Smooth muscle cell (in vitro differentiated cells): ENCODE data around the gene SLC17A9. TPM values are rescaled to one million over a fixed set of nuclear protein-coding genes. Genes with fewer than 3 reads are reported as not detected.

Experiments used
- DNase-seq: peaks from one replicate; lab custom pipeline; 2025; ENCODE audit not compliant: unreplicated experiment; lab: John Stamatoyannopoulos, UW
- H2AFZ ChIP-seq: fragments of 200-600 bp; sonication (generic); 2 replicates; pipeline ENCODE4 v1.6.0; 2016; ENCODE audit warnings: antibody characterized with exemption, low read depth, mild to moderate bottlenecking
- H3F3A ChIP-seq: fragments of 200-600 bp; sonication (generic); 2 replicates; pipeline ENCODE4 v1.6.0; 2017; ENCODE audit warnings: antibody characterized with exemption, low read depth
- H3K27ac ChIP-seq: fragments of 200-600 bp; sonication (generic); 2 replicates; pipeline ENCODE4 v1.5.1; 2016; ENCODE audit warnings: low read depth, mild to moderate bottlenecking
- H3K27me3 ChIP-seq: fragments of 200-600 bp; sonication (generic); 2 replicates; pipeline ENCODE4 v1.6.1; 2016; ENCODE audit warnings: low read depth, mild to moderate bottlenecking
- H3K36me3 ChIP-seq: fragments of 200-600 bp; sonication (generic); 2 replicates; pipeline ENCODE4 v1.5.1; 2016; ENCODE audit warnings: low read depth
- H3K4me1 ChIP-seq: fragments of 200-600 bp; sonication (generic); 2 replicates; pipeline ENCODE4 v1.5.1; 2016; ENCODE audit warnings: low read depth
- H3K4me2 ChIP-seq: fragments of 200-600 bp; sonication (generic); 2 replicates; pipeline ENCODE4 v1.6.0; 2016; ENCODE audit warnings: mild to moderate bottlenecking
- H3K4me3 ChIP-seq: fragments of 200-600 bp; sonication (generic); 2 replicates; pipeline ENCODE4 v1.5.1; 2016; ENCODE audit warnings: mild to moderate bottlenecking
- H3K79me2 ChIP-seq: fragments of 200-600 bp; sonication (generic); 2 replicates; pipeline ENCODE4 v1.6.0; 2016; ENCODE audit warnings: low read depth, mild to moderate bottlenecking
- H3K9ac ChIP-seq: fragments of 200-600 bp; sonication (generic); 2 replicates; pipeline ENCODE4 v1.6.0; 2016; ENCODE audit warnings: low read depth
- H3K9me3 ChIP-seq: fragments of 200-600 bp; sonication (generic); replicated peaks from 2 replicates; pipeline ENCODE4 v1.5.1; 2016; ENCODE audit warnings: low read depth
- H4K20me1 ChIP-seq: fragments of 200-600 bp; sonication (generic); 2 replicates; pipeline ENCODE4 v1.6.0; 2016; ENCODE audit warnings: low read depth
- WGBS: methylation state at CpG from one replicate; pipeline ENCODE4 v1.1.7; 2016; ENCODE audit warnings: low lambda C conversion rate; 5-methylcytosine and 5-hydroxymethylcytosine counted together
- polyA plus RNA-seq: library from polyadenylated mRNA; unstranded; fragments of >200 nt; fragmentation: Nextera tagmentation; extraction: Ambion mirVana; gene quantifications from 2 replicates; pipeline ENCODE4 v1.2.1, GENCODE V29; 2016
- total RNA-seq: library from RNA; depleted of rRNA; stranded (reverse); fragments of >200 nt; gene quantifications from 2 replicates; pipeline ENCODE4 v1.2.3, GENCODE V29; 2014
- TF ChIP-seq, protein P1 (sequence below): fragments of 200-600 bp; sonication (generic); IDR thresholded peaks from 2 replicates; pipeline ENCODE4 v1.5.1; 2017; ENCODE audit warnings: borderline replicate concordance, mild to moderate bottlenecking, antibody characterized with exemption; ENCODE audit not compliant: insufficient read depth, poor library complexity, severe bottlenecking

Gene SLC17A9
- total and polyA plus RNA-seq, 2 experiments from 2014 or later, result 32.5 to 96.7 TPM

DNA sequence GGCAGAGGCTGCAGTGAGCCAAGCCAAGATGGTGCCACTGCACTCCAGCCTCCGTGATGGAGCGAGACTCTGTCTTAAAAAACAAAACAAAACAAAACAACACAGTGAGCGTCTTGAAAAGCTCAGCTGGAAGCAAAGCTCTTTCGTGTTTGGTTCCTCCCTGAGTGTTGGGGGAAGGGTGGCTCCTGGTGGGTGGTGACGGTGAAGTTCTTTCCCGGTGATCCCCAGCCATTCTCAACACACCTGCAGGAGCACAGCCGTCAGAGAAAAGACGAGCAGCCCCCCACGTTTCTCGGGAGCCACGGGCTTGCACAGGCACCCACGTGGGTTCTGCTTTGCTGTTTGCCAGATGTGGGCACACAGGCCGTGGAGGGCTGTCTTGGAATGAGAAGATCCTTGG is 51.0 kb downstream of the SLC17A9 start:
- Histone ChIP-seq H3K4me2 (no peak overlapping the region), H3K4me1 (no peaks in the 10 kb centered on the region), H3F3A (no peaks in the 10 kb centered on the region), H3K27me3 (peaks cover 94% of the 10 kb centered on the region), H3K9ac (no peak overlapping the region), H3K4me3 (no peak overlapping the region), H2AFZ (no peak overlapping the region), H3K9me3 (no peaks in the 10 kb centered on the region), H3K79me2 (no peaks in the 10 kb centered on the region), H3K27ac (no peak overlapping the region), H3K36me3 (no peaks in the 10 kb centered on the region), H4K20me1 (no peaks in the 10 kb centered on the region)
- TF ChIP-seq, protein P1, sequence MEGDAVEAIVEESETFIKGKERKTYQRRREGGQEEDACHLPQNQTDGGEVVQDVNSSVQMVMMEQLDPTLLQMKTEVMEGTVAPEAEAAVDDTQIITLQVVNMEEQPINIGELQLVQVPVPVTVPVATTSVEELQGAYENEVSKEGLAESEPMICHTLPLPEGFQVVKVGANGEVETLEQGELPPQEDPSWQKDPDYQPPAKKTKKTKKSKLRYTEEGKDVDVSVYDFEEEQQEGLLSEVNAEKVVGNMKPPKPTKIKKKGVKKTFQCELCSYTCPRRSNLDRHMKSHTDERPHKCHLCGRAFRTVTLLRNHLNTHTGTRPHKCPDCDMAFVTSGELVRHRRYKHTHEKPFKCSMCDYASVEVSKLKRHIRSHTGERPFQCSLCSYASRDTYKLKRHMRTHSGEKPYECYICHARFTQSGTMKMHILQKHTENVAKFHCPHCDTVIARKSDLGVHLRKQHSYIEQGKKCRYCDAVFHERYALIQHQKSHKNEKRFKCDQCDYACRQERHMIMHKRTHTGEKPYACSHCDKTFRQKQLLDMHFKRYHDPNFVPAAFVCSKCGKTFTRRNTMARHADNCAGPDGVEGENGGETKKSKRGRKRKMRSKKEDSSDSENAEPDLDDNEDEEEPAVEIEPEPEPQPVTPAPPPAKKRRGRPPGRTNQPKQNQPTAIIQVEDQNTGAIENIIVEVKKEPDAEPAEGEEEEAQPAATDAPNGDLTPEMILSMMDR, result no peak
- WGBS, result 15% methylated on average over 13 of the region's 13 CpGs
- no peak for DNase-seq

DNA sequence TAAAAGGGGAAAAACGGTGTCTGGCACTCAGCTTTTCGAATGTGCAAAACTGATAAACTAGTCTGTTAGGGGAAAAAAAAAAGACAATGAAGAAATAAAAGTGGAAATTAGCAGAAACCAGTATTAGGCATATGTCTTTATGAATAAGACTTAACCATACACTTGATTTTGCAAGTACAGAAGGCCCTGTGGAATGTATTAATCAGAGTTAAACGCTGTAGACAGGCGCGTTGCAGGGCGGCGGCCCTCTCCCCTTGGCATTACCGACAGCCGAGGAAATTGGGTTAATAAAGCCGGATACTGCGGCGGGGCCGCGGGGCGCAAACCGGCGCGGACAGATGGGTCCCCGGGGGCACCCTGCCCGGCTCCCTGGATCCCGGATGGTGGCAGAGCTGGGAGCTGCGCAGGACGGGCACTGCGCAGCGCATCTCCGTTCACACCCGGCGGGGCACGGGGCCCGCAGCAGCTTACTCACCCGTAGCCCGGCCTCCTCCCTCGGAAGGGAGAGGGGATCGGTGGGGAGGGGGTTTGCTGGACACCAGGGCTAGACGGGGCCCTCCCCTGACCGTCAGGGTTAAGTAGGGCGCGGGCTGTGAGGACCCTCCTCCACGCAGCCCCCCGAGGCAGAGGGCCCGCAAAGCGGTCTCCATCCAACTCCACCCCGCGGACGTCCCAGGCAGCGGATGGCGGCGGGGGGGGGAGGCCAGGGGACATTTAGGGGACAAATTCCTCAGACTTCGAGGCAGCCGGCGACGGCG is 52.3 kb downstream of the SLC17A9 start:
- Histone ChIP-seq H2AFZ (no peak overlapping the region), H3K27ac (no peak overlapping the region), H3K36me3 (no peaks in the 10 kb centered on the region), H4K20me1 (no peaks in the 10 kb centered on the region), H3K4me3 (no peak overlapping the region), H3K27me3 (peaks cover 97% of the 10 kb centered on the region), H3K79me2 (no peaks in the 10 kb centered on the region), H3F3A (no peaks in the 10 kb centered on the region), H3K4me2 (peak overlapping the region; percentile 40), H3K4me1 (no peaks in the 10 kb centered on the region), H3K9me3 (no peaks in the 10 kb centered on the region), H3K9ac (no peak overlapping the region)
- WGBS, result 12% methylated on average over 42 of the region's 53 CpGs
- DNase-seq, result no peak
- TF ChIP-seq, protein P1, result no peak

DNA sequence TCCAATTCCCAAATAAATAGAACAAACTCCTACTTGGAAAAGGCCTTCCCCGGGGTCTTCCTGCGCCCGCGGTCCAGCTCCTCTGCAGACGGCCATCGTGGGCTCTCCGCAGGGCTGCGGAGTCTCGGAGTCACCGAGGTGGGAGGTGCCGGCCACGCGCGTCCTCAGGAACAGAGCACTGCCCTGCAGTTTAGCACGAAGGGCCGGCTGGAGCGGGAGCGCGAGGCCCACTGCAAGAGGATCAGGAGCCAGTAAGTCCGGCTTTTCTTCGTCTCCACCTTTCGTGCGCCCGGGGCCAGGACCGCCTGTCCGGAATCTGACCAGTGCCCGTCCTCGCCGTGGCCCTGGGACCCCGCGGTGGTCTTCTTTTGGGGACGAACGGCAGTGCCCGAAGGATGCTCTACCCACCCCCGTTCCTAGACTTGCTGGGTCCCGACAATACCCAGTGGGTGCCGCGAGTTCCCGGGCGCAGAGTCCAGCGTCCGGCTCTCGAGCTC is 52.9 kb downstream of the SLC17A9 start:
- WGBS, result 13% methylated on average over 40 of the region's 43 CpGs
- H3K4me2 ChIP-seq, result no peak overlapping the region
- DNase-seq, result no peak
- H3K4me1 ChIP-seq, result no peaks in the 10 kb centered on the region
- no peaks in the 10 kb centered on the region for H3F3A ChIP-seq
- H3K27me3 ChIP-seq, result peaks cover 97% of the 10 kb centered on the region
- TF ChIP-seq, protein P1, result no peak
- H3K9me3 ChIP-seq, result no peaks in the 10 kb centered on the region
- no peak overlapping the region for H2AFZ ChIP-seq
- H3K36me3 ChIP-seq, result no peaks in the 10 kb centered on the region
- no peaks in the 10 kb centered on the region for H4K20me1 ChIP-seq
- no peak overlapping the region for H3K9ac ChIP-seq
- no peak overlapping the region for H3K4me3 ChIP-seq
- no peak overlapping the region for H3K27ac ChIP-seq
- H3K79me2 ChIP-seq, result no peaks in the 10 kb centered on the region
